ENCODE measurements around the gene UNC13B.
"Not testable (repeated sequence)": the region's sequence is repeated elsewhere in the genome, so short reads cannot be mapped to it uniquely, and the experiment has no call there.

Gene UNC13B

GRCh38 chr9:35161713-35162604, at the start of gene UNC13B:
UNC13B (plus strand) TSS chr9:35162009; CDS start chr9:35162284, 275 bp downstream.
- DNase-seq: peak; percentile 96

DNA sequence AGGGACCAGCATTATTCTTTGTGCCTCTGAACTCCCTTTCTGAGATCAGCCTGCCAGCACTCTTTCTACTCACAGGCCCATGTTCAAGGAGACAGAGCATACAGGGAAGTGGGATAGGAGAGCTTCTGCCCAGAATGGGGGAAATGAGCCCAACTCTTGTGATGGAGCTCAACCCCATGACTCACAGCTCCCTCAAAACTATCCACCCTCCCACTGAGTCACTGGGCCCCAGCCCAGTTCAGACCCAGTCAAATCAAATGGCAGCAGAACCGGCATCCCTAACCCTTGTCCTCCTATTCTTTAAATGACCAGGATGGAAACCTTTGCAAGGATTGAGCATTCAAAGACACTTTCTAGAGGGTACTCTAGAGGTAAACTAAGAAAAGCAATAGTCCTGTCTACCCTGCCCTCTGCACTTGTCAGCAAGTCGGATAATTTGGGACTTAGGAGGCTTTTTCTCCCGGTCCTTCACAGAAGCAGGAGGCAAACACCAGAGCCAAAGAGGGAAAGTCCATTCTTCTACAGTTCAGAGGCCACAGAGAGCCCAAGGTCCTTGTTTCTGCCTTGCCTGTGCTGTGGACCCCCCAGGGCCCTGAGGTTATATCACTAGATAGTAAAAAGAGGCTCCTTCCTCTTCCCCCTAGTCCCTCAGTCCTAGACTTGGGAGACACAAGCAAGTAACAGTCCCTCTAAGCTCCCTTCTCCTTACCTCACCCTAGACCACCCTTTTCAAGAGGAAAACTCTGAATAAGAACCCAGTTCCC, 49.4 kb upstream of the UNC13B start:
- no peak for DNase-seq

DNA sequence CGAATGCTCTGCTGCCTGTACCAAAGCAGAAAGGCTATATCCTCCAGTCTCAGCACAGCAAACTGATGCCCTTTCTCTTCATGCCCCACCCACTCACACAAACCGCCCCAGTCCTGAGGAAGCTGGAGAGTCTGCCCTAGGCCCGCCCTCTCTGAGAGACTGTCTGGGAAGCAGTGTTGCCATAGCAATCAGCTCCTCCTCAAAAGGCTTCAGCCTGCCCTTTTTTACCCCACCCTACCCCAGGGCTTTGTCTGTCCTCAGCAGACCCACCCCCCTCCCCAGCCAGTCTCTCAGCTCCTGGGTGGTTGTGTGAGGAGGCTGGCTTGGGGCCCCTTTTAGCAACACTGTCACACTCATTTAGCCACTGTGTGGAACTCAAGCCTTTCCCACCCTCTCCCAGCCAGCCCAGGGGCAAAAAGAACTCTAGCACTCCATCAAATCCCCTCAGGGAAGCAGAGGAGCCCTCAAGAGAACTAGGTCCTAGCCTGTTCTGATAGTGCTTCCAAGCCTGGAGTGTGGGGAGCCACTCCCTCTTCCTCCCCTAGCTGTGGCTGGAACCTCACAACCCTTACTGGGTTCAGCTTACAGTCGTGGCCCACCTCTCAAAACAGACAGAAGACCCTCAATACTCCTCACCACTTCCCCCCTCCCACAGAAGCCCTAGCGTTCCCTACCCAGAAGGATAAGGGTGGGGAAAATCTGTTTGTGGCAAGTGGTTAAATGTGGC, 47.5 kb upstream of the UNC13B start:
- DNase-seq: peak; percentile 97

DNA sequence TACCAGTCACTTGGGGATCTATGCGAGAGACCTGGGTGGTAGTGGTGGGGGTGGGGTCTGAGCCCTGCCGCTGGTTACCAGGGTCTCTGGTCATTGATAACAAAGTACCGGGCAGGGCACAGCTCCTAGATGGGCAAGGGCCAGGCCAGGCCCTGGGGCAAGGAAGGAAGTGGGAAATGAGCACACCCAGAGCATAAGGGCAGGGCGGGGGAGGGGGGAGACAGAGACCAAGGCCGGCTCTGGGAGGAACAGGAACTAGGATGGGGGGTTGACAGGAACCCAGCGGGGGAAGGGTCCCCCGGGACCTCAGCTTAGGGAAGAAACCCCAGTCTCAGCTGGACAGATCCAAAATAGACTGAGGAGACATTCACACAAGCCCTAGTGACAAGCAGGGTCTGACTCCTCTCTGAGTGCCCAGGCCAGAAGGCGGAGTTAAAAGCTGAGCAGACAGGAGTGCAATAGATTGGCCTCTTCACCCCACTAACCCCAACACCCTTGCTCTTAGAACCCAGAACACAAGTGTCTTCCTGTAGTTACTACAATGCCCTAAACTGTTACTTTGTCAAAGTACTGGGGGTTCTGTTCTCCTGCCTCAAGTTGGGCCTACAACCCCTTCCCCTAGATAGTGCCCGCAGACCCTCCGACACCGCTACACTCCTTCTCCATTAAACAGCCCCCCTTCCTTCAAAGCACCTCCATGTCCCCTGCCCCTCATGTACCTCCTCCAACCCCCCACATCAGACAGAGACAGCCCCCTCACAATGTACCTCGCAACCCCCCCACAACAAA, 46.8 kb upstream of the UNC13B start:
- DNase-seq: peak; percentile 79

GRCh38 chr9:35115680-35116538, 45.9 kb upstream of the UNC13B start, which contains the start of gene ATOSB:
ATOSB (minus strand) TSS chr9:35115862; CDS start chr9:35108274, 7,588 bp downstream.
- peak; percentile 98 for DNase-seq

DNA sequence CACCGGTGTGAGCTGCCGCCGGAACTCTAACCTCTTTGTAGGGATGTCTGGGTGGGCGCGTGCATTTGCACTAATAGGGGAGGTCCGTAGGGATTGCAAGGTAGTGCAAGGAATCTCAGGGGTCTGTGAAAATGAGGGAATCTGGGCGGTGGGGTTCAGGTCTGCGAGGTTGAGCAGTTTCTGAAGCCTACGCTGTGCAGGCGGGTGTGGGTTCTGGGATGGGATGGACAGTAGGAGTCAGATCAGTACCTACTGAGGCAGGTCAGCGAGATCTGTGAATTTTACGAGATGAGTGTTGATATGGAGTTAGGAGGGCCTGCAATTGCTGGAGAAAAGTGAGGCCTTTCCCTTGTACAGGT, 45.3 kb upstream of the UNC13B start:
- no peak for DNase-seq

- DNase-seq: peak; percentile 97
These were observed 44.8 kb upstream of the UNC13B start for GRCh38 chr9:35116898-35117551.

DNA sequence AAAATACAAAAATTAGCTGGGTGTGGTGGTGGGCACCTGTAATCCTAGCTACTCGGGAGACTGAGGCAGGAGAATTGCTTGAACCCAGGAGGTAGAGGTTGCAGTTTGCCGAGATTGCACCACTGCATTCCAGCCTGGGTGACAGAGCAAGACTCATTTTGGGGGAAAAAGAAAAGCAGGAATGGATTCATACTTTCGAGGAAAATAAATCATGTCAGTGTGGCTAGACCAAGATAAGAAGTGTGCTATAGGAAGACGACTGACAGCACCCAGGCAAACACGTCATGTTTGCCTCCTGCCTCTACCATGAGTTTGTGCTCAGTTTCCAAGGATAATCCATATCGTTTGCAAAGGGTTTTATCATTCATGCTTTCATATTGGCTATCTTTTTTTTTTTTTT, 26.9 kb upstream of the UNC13B start:
- no peak for DNase-seq

DNA sequence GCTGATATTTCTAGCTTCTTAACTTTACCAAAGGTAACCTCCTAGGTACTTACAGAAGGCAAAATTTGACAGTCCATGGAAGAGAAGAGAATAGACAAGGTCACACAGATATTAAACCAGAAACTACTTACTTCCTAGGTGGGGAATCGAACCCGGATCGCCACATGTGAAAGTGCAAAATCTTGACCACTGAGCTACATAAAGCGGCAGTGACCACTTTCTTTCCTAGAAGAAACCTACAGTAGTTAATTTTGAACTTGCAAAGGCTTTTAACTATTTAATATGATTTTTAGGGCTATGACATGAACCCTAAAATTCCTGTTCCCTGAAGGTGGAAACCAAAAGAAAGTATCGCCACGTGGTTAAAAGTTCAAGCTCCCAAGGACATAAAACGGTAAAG, 25.8 kb upstream of the UNC13B start:
- DNase-seq: no peak

DNA sequence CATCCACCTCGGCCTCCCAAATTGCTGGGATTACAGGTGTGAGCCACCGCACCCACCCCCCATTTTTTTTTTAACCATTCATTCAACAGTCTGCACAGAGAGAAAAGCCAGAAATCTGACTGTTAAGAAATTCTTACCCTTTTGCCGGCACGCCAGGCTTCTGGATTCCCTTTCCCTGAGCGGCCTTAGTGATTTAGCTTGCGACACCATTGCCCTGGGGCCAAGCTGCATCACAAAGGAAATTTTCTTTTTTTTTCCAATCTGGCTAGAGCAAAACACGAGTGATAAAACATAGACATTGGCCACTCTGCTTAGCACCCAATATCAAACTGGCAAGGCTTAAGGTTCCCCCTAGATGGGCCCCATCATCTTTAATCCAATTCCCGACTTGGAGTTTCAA, 24.9 kb upstream of the UNC13B start:
- DNase-seq: no peak

- no peak for DNase-seq
These were observed 21.7 kb upstream of the UNC13B start for GRCh38 chr9:35140093-35140492.

- DNase-seq: no peak
These were observed 19.8 kb upstream of the UNC13B start for GRCh38 chr9:35142037-35142436.

DNA sequence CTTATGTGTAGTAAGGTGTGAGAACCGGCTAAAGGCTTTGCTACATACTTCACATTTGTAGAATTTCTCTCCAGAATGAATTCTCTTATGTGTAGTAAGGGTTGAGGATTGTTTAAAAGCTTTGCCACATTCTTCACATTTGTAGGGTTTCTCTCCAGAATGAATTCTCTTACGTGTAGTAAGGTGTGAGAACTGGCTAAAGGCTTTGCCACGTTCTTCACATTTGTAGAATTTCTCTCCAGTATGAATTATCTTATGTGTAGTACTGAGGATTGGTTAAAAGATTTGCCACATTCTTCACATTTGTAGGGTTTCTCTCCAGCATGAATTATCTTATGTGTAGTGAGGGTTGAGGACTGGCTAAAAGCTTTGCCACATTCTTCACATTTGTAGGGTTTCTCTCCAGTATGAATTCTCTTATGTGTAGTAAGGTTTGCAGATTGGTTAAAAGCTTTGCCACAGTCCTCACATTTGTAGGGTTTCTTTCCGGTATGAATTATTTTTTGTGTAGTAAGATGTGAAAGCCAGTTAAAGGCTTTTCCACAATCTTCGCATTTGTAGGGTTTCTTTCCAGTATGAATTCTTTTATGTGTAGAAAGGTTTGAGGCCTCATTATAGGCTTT, 13.8 kb upstream of the UNC13B start:
- DNase-seq: not testable (repeated sequence)

GRCh38 chr9:35152926-35153325, 8.9 kb upstream of the UNC13B start:
- DNase-seq: no peak

GRCh38 chr9:35156781-35157180, 5.0 kb upstream of the UNC13B start:
- DNase-seq: no peak

- DNase-seq: not testable (repeated sequence)
These were observed 4.0 kb upstream of the UNC13B start for GRCh38 chr9:35157836-35158235.

DNA sequence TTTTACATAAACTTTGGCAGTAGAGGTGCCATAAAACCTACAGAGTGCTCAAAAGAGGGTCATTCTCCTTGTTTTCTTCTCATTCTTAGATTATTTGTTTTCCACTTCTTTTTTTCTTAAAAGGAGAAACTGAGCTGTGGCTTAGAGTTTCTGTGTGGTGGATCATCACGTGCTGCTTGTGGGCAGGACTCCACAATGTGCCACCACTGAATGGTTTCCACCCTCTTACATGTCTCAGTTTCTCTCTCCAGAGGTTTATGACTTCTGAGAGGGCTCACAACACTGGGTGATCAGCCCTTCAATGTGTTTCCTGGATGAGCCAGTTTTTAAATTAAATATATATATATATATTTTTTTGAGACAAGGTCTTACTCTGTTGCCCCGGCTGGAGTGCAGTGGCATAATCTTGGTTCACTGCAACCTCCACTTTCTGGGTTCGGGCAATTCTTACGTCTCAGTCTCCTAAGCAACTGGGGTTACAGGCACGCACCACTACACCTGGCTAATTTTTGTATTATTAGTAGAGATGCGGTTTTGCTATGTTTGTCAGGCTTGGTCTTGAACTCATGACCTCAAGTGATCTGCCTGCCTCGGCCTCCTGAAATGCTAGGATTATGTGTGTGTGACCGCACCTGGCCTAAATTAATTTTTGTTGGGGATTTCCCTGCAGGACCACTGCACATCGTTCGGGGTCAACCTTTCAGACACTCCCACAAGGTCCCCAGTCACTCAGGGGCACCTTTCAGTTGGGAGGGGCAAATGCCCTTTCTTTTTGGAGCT, 3.1 kb upstream of the UNC13B start:
- DNase-seq: no peak

GRCh38 chr9:35162605-35163315, 951 bp downstream of the UNC13B start:
- DNase-seq: no peak

- DNase-seq: no peak
These were observed 1.6 kb downstream of the UNC13B start for GRCh38 chr9:35163413-35163812.

Data from hematopoietic multipotent progenitor cell treated with erythropoietin and hydrocortisone succinate and interleukin-3 and kit ligand, for 6 days (in vitro differentiated cells).